Stimulated activated CD4-positive, alpha-beta T cell treated with anti-CD3 and anti-CD28 coated beads, Interleukin-2, amount 100 ng/mL, for 48 hours (primary cell): Measurements from ENCODE around the gene AMPD3.

Source experiments
- DNase-seq, 2 donors: peaks; one replicate each; pipeline ENCODE4 v3.0.0-alpha.2; 2020

AMPD3 gene

DNA sequence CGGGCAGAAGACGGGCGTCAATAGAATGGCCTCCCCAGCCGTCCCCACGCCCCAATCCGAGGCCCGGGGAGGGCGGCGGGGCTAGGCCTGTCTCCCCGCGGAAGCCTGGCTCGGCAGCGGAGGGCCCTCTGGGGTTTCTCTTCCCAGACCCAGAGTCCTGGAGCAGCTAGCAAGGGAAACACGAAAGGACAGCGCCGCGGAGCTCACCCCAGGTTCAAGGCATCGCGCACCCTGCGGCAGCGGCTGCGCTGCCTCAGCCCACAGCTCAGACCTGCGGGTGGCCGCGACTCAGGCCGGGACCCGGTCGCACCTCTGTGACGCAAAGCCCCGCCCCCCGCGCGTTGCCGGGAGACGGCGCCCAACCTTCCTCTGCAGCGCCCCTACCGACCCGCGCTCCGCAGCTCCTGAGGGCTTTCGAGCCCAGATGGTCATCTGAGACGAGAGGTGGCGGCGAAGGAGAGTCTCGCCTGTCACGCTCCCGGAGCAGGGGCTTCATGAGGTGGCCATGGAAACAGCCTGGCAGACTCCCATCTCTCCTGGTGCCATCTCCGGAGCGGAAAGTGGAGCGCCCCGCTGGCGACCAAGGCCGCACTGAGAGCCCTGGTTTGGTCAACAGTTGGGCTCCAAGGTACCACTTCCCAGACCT, 86.0 kb downstream of the AMPD3 start, which contains the start of gene RNF141:
TSS of gene RNF141 (minus strand) at position 273 of the 646 bp plus-strand sequence. CDS start 7,029 bp downstream, outside the sequence.
- peak; percentile 98 for DNase-seq

GRCh38 chr11:10541561-10541930, 86.5 kb downstream of the AMPD3 start:
- no peak for DNase-seq

DNA sequence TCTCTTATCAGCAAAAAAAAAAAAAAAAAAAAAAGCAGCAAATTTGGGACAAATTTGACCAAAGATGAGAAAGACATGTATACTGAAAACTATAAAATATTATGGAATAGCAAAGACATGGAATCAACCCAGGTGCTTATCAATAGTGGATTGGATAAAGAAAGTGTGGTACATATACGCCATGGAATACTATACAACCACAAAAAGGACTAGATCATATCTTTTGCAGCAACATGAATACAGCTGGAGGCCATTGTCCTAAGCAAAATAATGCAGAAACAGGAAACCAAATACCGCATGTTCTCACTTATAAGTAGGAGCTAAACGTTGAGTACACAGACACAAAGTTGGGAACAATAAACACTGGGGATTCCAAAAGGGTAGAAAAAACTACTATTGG, 87.7 kb downstream of the AMPD3 start:
- DNase-seq: no peak

DNA sequence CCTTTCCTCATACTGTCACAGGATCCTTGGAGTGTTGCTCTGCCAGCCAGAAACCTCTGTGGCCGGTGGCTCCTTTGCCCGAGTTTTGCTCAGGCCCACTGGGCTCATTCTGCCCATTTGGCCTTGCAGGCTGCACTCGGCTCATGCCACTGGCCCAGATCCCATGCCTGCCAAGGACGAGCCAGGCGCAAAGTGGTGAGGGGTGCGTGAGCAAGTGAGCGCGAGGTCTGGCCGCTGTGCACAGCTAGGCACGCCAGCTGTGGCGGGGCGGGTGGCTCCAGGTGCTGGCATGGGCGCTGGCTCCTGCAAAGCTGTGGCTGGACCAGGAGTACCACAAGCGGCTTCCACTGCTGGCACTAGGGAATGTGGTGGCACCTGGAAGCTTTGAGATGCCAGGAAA, 88.7 kb downstream of the AMPD3 start:
- DNase-seq: no peak

GRCh38 chr11:10544491-10545465, 89.7 kb downstream of the AMPD3 start:
- no peak for DNase-seq

DNA sequence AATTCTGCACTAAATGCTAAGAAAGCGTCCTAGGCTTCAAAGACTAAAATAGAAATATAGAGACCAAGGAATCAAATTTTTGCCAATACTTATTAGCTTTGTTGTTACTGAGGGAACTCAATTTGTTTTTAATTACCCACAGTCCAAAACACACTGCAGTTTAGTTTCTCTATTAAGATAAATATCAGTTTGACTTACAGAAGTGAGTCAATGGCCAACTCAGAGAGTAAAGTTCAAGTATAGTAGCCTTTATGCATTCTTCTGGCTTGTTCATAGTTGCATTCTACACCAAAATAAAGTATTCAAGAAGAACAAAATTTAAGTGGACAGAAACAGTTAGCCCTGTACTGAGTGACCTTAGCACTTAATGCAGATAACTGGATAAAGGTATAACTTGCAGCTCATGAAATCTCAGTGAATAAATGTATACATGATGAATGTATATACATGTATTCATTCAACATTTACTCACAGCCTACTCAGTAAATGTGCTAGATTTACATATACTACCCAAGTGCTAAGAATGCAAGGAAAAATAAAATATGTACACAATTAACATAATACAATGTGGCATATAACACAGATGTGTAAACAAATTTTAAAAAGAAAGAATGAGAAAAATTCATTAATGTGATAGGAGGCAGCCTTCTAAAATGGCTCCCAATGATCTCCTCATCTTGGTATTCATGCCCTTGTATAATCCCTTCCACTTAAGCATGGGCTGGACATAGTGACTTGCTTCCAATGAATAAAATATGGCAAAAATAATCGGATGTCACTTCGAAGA, 95.6 kb downstream of the AMPD3 start:
- no peak for DNase-seq

- no peak for DNase-seq
These were observed 96.2 kb downstream of the AMPD3 start for GRCh38 chr11:10551290-10551592.

DNA sequence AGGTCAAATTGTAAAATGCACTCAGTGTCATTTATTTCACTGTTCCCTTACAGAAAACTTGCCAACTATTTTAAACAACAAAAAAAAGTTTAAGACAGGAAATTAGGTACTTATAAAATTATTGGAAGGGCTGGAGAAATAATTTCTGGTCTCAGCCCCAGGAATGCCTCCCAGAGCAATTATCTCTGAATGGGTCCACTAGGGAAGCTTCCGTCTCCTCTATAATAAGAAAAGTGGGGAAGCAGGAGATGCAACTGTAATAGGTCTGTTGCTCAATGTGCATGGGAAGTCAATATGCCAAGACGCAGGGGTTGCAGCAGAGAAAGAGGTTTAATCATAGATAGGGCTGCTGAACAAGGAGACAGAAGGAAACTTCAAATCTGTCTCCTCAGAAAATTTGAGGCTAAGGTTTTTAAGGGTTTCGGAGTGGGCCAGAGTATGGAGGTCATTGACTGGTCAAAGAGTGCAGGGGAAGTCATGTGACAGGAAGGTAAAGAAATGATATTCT, 96.8 kb downstream of the AMPD3 start:
- DNase-seq: no peak

GRCh38 chr11:10556590-10556989, 101.5 kb downstream of the AMPD3 start:
- no peak for DNase-seq
